HG03280 (cell line): ENCODE measurements around the gene WDFY1.
A peak's percentile ranks its signal among the peaks of the same experiment; 100 is the strongest.

Experiments used
- ATAC-seq: cut with Tn5 transposase; IDR thresholded peaks from one replicate; pipeline ENCODE4 v1.9.1; 2021; ENCODE audit warnings: mild to moderate bottlenecking, moderate library complexity; ENCODE audit not compliant: unreplicated experiment

Gene WDFY1

GRCh38 chr2:223860809-223861738 is 84.1 kb downstream of the WDFY1 start:
- ATAC-seq = no peak

GRCh38 chr2:223859070-223859469 is 86.1 kb downstream of the WDFY1 start:
- no peak for ATAC-seq

- ATAC-seq = no peak
Measured at GRCh38 chr2:223856584-223856983, 88.6 kb downstream of the WDFY1 start.

- no peak for ATAC-seq
Measured at GRCh38 chr2:223856021-223856420, 89.1 kb downstream of the WDFY1 start.

- no peak for ATAC-seq
Measured at GRCh38 chr2:223855426-223855825, 89.7 kb downstream of the WDFY1 start.

GRCh38 chr2:223854741-223855140 is 90.4 kb downstream of the WDFY1 start:
- ATAC-seq = peak; percentile 45

GRCh38 chr2:223853425-223853837 is 91.7 kb downstream of the WDFY1 start:
- ATAC-seq = no peak

- no peak for ATAC-seq
Measured at GRCh38 chr2:223852281-223852795, 92.8 kb downstream of the WDFY1 start.

GRCh38 chr2:223847410-223847809 is 97.7 kb downstream of the WDFY1 start:
- ATAC-seq = no peak

- no peak for ATAC-seq
Measured at GRCh38 chr2:223846515-223846914, 98.6 kb downstream of the WDFY1 start.

- ATAC-seq = no peak
Measured at GRCh38 chr2:223841436-223842190, 103.5 kb downstream of the WDFY1 start.

- peak; percentile 73 for ATAC-seq
Measured at GRCh38 chr2:223837287-223838061, 107.7 kb downstream of the WDFY1 start, which contains the start of gene AP1S3. Gene AP1S3 (minus strand): TSS chr2:223837582. CDS start chr2:223837450, 132 bp downstream.

GRCh38 chr2:223835701-223836532 is 109.2 kb downstream of the WDFY1 start:
- ATAC-seq = peak; percentile 49

GRCh38 chr2:223834431-223834830 is 110.7 kb downstream of the WDFY1 start:
- ATAC-seq = no peak

- ATAC-seq = no peak
Measured at GRCh38 chr2:223832241-223832903, 112.8 kb downstream of the WDFY1 start.

GRCh38 chr2:223829128-223829527 is 116.0 kb downstream of the WDFY1 start:
- ATAC-seq = no peak

- no peak for ATAC-seq
Measured at GRCh38 chr2:223828314-223828713, 116.8 kb downstream of the WDFY1 start.

GRCh38 chr2:223826995-223827394 is 118.1 kb downstream of the WDFY1 start:
- ATAC-seq = no peak
